ENCODE measurements around the gene LONP2.
"Not testable (repeated sequence)": the region's sequence is repeated elsewhere in the genome, so short reads cannot be mapped to it uniquely, and the experiment has no call there.

The LONP2 gene

GRCh38 chr16:48356633-48357376 is 112.7 kb downstream of the LONP2 start:
- DNase-seq (ENCODE audit: low read depth): no peak
- no peak overlapping the region for H3K4me3 ChIP-seq (ENCODE audit: low read depth, low read length)

- H3K4me3 ChIP-seq (ENCODE audit: low read depth, low read length): no peak overlapping the region
Measured at GRCh38 chr16:48358419-48358818, 114.3 kb downstream of the LONP2 start.

GRCh38 chr16:48359983-48360382 is 115.9 kb downstream of the LONP2 start:
- DNase-seq (ENCODE audit: low read depth): no peak

More at GRCh38 chr16:48358419-48358818, 114.3 kb downstream of the LONP2 start:
- DNase-seq (ENCODE audit: low read depth): no peak

GRCh38 chr16:48361012-48361411 is 116.9 kb downstream of the LONP2 start:
- DNase-seq (ENCODE audit: low read depth): no peak

More at GRCh38 chr16:48359983-48360382, 115.9 kb downstream of the LONP2 start:
- no peak overlapping the region for H3K4me3 ChIP-seq (ENCODE audit: low read depth, low read length)

GRCh38 chr16:48361540-48362144 is 117.5 kb downstream of the LONP2 start:
- no peak for DNase-seq (ENCODE audit: low read depth)

More at GRCh38 chr16:48361012-48361411, 116.9 kb downstream of the LONP2 start:
- no peak overlapping the region for H3K4me3 ChIP-seq (ENCODE audit: low read depth, low read length)

GRCh38 chr16:48365025-48365600 is 121.0 kb downstream of the LONP2 start:
- DNase-seq (ENCODE audit: low read depth): no peak
- peak overlapping the region; percentile 51 for H3K4me3 ChIP-seq (ENCODE audit: low read depth, low read length)

More at GRCh38 chr16:48361540-48362144, 117.5 kb downstream of the LONP2 start:
- H3K4me3 ChIP-seq (ENCODE audit: low read depth, low read length): no peak overlapping the region

- H3K4me3 ChIP-seq (ENCODE audit: low read depth, low read length): peak overlapping the region; percentile 51
- DNase-seq (ENCODE audit: low read depth): peak; percentile 68
Measured at GRCh38 chr16:48365601-48366164, 121.6 kb downstream of the LONP2 start.

GRCh38 chr16:48366165-48367093 is 122.3 kb downstream of the LONP2 start:
- peak; percentile 86 for DNase-seq (ENCODE audit: low read depth)
- H3K4me3 ChIP-seq (ENCODE audit: low read depth, low read length): peak overlapping the region; percentile 51

- DNase-seq (ENCODE audit: low read depth): no peak
- no peak overlapping the region for H3K4me3 ChIP-seq (ENCODE audit: low read depth, low read length)
Measured at GRCh38 chr16:48367441-48368049, 123.4 kb downstream of the LONP2 start.

- DNase-seq (ENCODE audit: low read depth): no peak
- no peak overlapping the region for H3K4me3 ChIP-seq (ENCODE audit: low read depth, low read length)
Measured at GRCh38 chr16:48369765-48370164, 125.7 kb downstream of the LONP2 start.

- no peak overlapping the region for H3K4me3 ChIP-seq (ENCODE audit: low read depth, low read length)
- no peak for DNase-seq (ENCODE audit: low read depth)
Measured at GRCh38 chr16:48370229-48370628, 126.1 kb downstream of the LONP2 start.

- not testable (repeated sequence) for DNase-seq (ENCODE audit: low read depth); H3K4me3 ChIP-seq (ENCODE audit: low read depth, low read length)
Measured at GRCh38 chr16:48370668-48371392, 126.7 kb downstream of the LONP2 start.

GRCh38 chr16:48371393-48371780 is 127.3 kb downstream of the LONP2 start:
- H3K4me3 ChIP-seq (ENCODE audit: low read depth, low read length): no peak overlapping the region
- DNase-seq (ENCODE audit: low read depth): no peak

GRCh38 chr16:48372744-48373143 is 128.6 kb downstream of the LONP2 start:
- no peak overlapping the region for H3K4me3 ChIP-seq (ENCODE audit: low read depth, low read length)
- DNase-seq (ENCODE audit: low read depth): no peak

GRCh38 chr16:48373258-48374029 is 129.3 kb downstream of the LONP2 start:
- no peak for DNase-seq (ENCODE audit: low read depth)
- no peak overlapping the region for H3K4me3 ChIP-seq (ENCODE audit: low read depth, low read length)

- no peak overlapping the region for H3K4me3 ChIP-seq (ENCODE audit: low read depth, low read length)
Measured at GRCh38 chr16:48374255-48374654, 130.2 kb downstream of the LONP2 start.

GRCh38 chr16:48377301-48377700 is 133.2 kb downstream of the LONP2 start:
- not testable (repeated sequence) for H3K4me3 ChIP-seq (ENCODE audit: low read depth, low read length); DNase-seq (ENCODE audit: low read depth)

More at GRCh38 chr16:48374255-48374654, 130.2 kb downstream of the LONP2 start:
- DNase-seq (ENCODE audit: low read depth): no peak
